ENCODE results near the gene PNLIPRP1.

Gene PNLIPRP1

DNA sequence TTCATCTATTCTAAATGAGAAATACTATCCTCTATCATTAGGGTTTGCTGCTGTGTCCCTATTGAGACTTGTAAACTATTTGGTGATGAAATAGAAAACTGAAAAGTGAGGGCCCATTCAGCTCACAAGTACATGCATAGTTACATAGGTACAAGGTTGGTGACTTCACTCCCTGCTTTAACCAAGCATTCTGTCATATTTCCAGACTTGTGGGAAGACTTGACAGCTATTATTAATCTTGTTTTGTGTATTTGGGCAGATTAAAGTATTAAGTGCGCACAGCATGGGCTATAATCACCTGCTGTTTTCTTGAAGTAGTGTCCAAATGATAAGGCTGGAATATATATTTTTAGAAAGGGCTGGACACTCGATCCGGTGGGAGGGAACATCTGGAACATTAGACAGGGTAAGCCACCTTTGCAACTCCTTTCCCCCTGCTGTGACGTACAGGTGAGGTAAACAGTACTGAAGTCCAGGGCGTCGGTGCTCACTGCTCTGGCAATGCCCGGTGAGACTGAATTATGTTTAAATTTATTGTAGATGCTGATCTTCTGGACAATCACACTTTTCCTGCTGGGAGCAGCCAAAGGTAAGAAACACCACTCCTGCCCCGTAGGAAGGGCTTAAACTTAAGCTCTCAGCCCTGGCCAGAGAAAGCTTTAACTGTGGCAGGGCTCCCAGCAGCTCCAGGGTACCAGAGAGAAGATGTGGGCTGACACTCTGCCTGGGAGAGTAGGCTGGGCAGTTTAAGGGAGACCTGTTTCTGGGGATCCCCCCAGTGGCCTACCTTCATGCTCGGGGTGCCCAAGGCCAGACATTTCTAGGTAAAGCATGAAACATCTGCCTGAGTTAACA, at the start of gene PNLIPRP1:
PNLIPRP1 (plus strand) TSS at position 370 of the 855 bp plus-strand sequence; CDS start at position 541, 171 bp downstream.
- DNase-seq = no peak

DNA sequence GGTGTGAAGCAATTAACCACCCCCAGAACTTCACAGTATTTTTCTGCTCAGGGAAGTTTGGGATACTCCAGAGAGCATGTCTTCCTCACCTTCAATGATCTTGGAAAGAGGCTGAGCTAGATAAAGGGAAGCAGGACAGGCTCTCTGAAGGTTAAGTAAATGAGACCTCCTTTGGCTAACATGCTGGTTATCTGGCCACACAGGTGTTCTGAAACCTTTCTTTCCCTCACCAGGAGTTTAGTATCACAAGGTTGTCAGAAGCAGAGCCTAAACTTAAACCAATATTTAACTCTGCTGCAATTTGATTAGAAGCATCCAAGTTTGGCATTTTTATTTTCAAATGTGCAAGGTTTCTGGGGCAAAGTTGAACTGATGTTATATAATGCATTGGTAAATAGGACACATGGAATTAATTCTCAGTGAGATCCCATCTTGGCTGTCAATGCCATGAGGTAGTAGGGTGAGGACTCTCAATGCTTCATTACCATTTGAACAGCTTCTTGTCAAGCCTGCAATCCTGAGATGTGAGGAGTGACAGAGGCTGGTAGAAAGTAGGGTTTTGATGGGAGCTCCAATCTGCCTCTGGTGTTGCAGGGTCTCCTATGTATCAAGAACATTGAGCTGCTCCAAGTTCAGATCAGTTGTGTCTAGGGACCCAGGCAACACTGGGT, 48.6 kb upstream of the PNLIPRP1 start:
- DNase-seq = no peak

DNA sequence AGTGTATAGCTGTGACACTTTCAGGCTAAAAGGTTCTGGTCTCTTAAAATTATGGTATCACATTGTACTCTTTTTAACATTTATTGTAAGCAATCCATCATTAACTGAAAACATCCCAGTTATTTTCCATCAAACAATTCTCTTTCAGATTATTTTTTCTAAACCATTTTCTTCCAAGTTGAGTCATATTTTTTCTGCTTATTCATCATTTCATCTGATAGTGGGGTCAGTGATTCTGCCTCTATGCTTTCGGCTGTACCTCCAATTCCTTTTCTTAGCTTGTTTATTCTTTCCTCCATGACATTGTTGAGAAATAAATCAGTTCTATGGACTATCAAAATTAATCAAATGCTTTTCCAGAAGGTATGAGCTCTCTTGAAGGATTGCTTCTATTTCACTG, 45.6 kb upstream of the PNLIPRP1 start:
- DNase-seq = no peak

DNA sequence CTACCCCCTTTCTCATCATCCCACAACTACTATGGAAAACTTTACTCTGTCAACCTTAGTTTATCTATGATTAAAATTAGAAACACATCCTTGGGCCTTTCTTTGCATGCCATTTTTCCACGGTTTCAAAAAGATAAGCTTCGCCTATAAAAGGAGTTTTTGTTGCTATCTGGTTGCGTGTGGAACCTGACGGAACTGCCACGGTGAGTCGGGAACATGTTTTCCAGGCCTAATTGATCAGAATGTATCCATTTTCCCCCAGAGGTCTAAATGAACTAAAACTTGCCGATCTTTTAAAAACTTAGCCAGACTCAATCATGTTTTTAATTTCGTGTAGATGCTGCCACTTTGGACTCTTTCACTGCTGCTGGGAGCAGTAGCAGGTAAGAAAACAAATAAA, 45.0 kb upstream of the PNLIPRP1 start, which contains the start of gene PNLIP:
PNLIP (plus strand) TSS at position 176 of the 400 bp plus-strand sequence; CDS start at position 338, 162 bp downstream.
- DNase-seq = no peak

DNA sequence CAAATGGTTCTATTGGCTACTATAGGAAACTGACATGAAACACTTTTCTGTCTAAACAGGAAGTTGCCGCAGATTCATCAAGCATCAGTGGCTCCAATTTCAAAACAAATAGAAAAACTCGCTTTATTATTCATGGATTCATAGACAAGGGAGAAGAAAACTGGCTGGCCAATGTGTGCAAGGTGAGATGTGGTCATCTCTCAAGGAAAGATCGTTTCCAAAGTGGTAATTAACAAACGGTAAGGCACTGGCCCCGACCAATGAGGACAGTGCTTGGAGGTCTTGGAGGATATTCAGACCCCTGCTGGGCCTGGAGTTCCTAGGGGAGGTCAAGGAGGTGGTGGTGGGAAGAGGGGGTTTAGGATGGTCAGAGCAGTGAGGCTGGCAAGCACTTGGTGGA, 42.5 kb upstream of the PNLIPRP1 start:
- no peak for DNase-seq

DNA sequence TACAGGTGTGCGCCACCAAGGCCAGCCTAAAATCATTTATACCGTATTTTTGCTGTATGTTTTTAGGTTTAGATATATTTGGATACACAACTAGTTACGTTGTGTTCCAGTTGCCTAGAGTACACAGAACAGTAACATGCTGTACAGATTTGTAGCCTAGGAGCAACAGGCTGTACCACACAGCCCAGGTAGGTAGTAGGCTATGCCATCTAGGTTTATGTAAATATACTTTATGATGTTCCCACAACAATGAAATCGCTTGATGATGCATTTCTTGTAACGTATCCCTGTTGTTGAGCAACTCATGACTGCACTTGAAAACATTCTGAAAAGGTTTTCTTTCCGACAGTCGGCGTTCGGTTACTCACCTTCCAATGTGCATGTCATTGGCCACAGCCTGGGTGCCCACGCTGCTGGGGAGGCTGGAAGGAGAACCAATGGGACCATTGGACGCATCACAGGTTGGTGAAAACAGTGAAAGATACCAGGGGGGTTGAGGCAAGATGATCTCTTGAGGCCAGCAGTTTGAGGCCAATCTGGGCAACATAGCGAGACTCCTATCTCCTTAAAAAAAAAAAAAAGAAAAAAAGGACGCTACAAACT, 37.3 kb upstream of the PNLIPRP1 start:
- no peak for DNase-seq

DNA sequence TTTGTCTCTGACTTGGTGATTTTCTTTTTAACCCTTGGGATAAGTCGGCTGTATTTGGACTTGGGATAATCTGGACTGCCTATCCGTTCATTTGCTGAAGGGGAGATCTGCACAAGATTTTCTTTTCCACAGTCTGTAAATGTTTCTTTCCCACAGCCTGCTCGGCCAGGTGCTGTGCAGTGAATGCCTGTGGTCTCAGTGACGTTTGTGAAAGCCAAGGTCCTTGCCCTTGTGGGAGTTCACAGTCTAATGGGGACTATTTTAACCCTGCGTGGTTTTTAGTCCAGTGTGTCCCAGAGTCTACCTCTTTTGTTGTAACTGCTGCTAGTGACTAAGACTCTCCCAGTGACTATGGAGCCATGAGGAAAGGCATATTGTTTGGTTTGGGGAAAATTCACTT, 36.1 kb upstream of the PNLIPRP1 start:
- DNase-seq = no peak

DNA sequence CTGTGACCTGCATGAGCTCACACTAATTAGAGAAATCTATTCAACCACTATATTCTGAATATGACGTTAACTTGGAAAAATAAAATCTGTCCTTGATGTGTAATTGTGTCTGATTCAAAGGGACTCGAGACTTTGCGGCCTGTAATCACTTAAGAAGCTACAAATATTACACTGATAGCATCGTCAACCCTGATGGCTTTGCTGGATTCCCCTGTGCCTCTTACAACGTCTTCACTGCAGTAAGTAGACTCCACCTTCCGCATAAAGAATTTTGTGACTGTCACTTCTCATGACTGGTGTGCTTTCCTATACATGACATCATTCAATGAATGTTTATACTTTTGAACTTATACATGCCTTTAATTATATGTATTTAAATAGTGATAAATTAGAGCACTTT, 34.9 kb upstream of the PNLIPRP1 start:
- no peak for DNase-seq

DNA sequence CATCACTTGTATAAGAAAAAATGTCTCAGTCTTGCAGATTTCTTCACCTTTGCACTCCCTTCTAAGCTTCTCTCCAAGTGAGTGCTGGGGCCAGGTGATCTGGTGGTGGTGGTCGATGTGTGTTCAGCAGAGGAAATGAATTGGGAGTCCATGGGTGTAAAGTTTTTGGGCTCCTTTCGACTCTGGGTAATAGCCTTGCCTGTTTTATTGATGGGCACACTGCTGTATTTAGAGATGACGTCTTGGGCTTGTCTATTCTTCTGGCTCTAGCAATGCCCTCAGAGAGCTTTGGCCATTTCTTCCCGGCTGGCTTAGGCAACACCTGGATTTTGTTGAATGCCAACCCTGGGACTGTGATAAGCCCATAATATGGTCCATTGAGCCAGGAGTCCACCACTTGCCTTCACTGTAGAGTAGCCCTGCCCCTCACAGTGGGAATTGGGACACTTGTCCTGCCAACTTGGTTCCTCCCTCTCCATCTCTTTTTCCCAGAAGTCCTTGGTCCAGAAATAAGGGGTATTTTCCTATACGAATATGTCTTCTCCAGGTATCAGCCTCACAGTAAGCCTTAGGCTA, 33.4 kb upstream of the PNLIPRP1 start:
- no peak for DNase-seq

DNA sequence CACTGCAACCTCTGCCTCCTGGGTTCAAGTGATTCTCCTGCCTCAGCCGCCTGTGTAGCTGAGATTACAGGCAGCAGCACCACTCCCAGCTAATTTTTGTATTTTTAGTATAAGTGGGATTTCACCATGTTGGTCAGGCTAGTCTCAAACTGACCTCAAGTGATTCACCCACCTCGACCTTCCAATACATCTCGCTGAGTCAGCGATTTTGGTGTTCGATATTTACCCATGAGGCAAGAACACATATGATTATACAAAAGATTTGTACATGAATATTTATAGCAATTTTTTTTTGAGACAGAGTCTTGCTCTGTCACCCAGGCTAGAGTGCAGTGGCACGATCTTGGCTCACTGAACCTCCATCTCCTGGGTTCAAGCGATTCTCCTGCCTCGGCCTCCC, 25.2 kb upstream of the PNLIPRP1 start:
- no peak for DNase-seq

DNA sequence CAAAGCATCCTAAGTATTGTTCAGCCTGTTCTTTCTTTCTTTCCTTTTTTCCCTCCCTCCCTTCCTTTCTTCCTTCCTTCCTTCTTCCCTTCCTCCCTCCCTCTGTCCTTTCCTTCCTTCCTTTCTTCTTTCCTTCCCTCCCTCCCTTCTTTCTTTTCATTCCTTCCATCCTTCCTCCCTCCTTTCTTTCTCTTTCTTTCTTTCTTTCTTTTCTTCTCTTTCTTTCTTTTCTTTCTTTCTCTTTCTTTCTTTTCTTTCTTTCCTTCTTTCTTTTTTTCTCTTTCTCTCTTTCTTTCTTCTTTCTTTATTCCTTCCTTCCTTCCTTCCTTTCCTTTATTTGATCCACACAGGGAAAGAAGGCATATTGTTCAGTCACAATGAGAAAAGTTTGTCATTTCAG, 23.8 kb upstream of the PNLIPRP1 start:
- no peak for DNase-seq

DNA sequence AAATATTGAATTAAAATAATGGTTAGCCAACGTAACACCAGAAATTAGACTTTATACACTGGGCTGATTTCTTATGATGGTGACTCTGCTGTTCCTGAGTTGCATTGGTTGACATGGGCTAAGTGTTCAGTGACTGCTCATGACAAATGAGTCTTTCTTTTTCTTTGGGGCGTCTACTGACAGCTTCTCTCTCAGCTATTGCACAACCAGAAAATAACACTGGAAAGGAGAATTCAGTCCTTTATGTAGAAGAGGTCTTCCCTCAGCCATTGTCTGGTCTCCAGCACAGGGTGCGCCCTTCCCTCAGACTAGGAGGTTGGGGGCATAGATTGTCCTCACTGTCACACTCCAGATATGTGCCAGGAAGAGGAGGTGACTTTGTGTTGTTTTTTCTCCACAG, 23.4 kb upstream of the PNLIPRP1 start:
- DNase-seq = no peak

DNA sequence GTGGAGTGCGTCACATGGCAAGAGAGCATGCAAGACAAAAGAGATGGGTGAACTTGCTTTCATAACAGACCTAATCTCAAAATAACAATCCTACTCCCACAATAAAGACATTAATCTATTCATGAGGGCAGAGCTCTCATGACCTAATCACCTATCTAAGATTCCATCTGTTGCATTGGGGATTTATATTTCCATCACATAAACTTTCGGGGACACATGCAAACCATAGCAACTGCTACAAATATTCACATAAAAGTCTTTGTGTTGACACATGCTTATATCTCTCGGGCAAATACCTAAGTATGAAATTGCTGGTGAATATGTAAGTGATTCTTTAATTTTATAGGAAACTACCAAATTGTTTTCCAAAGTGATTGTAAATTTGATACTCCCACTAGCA, 16.0 kb upstream of the PNLIPRP1 start:
- DNase-seq = no peak

DNA sequence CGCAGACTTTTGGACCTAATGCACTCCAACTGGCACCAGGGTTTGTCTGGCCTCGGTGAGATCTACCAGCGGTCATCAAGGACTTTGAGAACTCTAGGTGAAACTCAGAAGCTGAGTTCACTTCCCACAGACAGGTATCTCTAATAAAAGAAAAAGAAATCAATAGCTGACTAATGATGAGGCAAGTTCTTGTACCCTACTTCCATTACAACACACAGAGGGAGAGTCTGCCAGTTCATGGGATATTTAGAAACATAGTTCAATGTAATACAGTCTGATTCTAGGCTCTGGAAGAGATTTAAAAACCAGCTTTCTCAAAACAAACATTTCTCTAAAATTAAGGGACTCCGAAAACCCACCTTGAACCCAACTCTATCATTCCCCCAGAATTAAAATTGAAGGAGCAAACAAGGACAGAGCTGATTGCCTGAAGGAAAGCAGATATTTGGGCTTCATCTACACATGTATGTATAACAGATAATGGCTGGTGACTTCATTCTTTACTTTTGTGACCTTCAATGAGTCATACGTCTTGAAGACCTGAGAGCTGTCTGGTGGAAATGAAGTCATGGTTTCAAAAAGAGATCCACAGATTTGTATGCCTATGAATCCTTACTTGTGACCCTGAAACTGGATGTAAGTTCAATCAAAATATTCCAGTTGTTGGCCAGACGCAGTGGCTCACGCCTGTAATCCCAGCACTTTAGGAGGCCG, 2.7 kb upstream of the PNLIPRP1 start:
- no peak for DNase-seq

DNA sequence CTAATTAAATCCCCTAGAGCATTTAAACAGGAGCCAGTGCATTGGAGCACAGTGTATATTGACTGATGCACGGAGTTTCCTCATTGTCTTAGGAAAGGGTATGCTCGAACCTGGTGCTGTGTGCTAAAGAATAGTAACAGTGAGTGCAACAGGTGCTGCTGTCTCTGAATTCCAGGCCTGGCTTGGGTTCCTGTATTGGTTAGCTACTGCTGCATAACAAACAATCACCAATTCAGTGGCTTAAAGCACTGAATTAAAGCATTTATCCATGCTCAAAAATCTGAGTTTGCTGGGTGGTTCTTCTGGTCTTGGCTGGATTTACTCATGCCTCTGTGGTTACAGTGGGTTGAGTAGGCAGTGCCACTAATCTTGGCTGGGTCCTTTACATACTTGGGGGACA, 1.8 kb upstream of the PNLIPRP1 start:
- no peak for DNase-seq

DNA sequence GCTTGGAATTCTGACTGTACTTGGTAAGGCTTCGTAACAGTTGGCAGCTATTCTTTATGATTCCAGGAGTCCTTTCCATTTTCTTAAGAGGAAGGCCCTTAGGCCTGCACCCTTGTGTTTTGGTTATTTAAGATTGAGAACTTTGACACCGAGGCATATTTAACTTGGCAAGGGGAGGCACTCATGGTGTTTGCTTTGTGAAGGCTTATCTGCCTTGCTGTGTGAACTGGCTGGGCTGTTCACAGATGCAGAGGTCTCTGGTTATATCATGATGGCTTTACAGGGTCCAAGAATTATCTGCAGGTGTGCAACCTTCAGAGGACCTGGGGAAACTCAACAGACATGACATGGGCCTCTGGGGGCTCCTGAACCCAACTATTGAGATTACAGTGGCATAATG, 833 bp upstream of the PNLIPRP1 start:
- DNase-seq = no peak

DNA sequence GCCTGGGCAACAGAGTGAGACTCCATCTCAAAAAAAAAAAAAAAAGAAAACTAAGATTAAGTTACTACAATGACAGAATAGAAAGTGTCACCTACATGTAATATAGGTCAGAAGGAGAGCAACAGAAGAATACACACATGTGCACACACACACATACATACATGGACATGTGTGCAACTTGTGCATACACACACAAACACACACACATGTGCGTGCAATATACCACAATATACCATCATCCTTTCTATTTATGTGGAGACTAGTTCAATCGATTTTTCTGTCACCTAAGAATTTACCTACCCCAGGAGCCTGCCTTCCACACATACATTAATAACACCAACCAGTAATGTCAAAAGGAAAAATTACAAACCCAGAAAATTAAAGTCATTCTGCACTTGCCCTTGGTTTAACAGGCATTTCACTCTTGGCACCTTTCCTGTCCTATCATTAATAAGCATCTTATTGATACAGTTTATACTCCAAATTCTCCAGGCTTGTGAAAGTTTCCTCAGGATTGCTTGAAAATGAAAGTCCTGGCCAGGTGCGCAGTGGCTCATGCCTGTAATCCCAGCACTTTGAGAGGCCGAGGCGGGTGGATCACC, 2.5 kb downstream of the PNLIPRP1 start:
- DNase-seq = no peak

DNA sequence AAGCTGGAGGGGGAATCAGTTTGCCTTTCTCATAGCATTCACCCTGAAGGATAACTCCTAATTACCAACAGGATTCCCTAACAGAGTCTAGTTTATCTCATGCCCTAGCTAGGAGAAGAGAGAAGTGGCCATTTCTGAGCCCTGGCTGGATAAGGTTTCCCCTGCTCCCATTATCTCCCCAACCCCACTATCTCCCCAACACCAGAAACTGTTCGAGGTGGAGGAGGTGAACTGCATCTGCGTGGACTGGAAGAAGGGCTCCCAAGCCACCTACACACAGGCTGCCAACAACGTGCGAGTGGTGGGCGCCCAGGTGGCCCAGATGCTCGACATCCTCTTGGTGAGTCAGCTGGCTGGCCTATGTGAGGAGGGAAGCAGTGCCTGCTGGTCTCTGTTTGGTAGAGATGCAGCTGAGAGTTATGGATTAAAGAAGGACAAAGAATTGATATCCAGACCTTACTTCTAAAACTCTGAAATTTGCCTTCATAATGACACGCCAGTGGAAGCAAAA, 3.8 kb downstream of the PNLIPRP1 start:
- DNase-seq = no peak

DNA sequence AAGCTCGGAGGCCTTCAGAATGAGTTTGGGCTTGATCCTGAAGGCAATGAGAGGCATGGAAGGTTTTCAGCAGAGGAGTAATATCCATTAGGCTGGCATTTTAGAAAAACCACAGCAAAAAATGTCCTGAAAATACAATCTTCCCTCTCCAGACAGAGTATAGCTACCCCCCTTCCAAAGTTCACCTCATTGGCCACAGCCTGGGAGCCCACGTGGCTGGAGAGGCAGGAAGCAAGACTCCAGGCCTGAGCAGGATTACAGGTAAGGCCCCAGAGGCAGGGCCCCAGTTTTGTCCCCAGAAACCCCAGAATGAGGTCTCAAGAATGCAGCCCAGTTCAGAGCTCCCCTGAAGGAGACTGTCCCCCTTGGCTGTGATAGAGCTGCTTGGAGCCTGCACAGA, 5.3 kb downstream of the PNLIPRP1 start:
- no peak for DNase-seq

DNA sequence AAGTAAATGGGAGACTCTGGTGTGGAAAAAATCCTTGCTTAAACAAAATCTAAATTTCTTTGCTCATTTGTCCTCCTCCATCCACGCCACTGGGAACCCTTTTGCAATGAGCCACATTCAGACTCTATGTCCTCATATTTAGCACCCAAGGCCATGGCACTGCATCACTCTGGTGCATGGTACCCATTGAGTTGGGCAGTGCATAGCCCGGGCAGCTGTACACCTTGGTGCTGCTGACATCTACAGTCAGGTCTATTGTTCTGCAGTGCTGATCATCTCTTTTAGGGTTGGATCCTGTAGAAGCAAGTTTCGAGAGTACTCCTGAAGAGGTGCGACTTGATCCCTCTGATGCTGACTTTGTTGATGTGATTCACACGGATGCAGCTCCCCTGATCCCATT, 6.8 kb downstream of the PNLIPRP1 start:
- DNase-seq = no peak

DNA sequence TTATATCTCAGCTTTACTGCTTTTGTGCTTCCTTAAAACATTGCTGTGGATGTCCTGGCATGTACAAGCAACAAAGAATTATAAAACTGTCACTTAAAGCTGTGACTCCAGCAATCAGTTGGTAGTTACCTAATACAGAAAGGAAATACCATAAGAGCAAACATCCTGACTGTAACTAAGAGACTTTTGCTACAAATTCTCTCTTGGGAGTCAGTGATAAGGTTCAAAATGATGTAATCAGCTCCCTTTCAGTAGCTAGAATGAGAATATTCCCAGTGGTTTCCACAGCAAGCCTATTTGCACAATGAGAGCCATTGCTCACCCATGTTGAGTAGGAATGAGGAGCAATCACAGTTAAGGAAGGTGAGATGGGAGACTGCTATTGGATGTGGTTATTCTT, 7.6 kb downstream of the PNLIPRP1 start:
- DNase-seq = no peak

DNA sequence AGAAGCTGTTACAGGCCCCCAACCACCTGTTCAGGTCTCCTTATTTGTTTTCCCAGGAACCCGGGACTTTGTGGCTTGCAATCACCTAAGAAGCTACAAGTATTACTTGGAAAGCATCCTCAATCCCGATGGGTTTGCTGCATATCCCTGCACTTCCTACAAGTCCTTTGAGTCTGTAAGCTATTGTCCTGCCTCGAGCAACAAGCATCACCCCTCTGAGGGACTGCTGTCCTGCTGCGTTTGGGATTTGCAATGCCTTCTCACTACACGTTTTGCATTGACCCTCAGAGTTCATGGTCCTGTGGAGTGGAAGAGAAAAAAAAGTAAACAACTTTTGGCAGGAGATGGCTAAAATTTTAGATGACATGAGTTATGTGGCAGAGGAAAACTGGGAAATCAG, 9.2 kb downstream of the PNLIPRP1 start:
- DNase-seq = no peak
